C1 segment of cervical spinal cord (tissue), 14 donors: Measurements from ENCODE around the gene TGM2.

Experiments used
- DNase-seq, 14 donors: peaks; one replicate each; lab custom pipeline; 2025; lab: John Stamatoyannopoulos, UW

The TGM2 gene

GRCh38 chr20:38165089-38165965 is at the start of gene TGM2:
TSS of gene TGM2 (minus strand) at chr20:38165270. CDS start at chr20:38165198, 72 bp downstream.
- peak in 4 of 14 donors; percentile 4 to 27 (median 24) for DNase-seq

- DNase-seq = no peak
Measured at GRCh38 chr20:38214256-38215193, 49.5 kb upstream of the TGM2 start.

- DNase-seq = no peak
Measured at GRCh38 chr20:38213607-38213940, 48.5 kb upstream of the TGM2 start.

- DNase-seq = peak in 2 of 14 donors; percentile 21 to 22
Measured at GRCh38 chr20:38212806-38213606, 47.9 kb upstream of the TGM2 start.

GRCh38 chr20:38211200-38212097 is 46.4 kb upstream of the TGM2 start:
- peak in 3 of 14 donors; percentile 24 to 30 (median 24) for DNase-seq

- no peak for DNase-seq
Measured at GRCh38 chr20:38210741-38211140, 45.7 kb upstream of the TGM2 start.

- no peak for DNase-seq
Measured at GRCh38 chr20:38209736-38210405, 44.8 kb upstream of the TGM2 start.

GRCh38 chr20:38209054-38209675 is 44.1 kb upstream of the TGM2 start:
- no peak for DNase-seq

GRCh38 chr20:38208523-38208922 is 43.5 kb upstream of the TGM2 start:
- DNase-seq = no peak

GRCh38 chr20:38208088-38208487 is 43.0 kb upstream of the TGM2 start:
- DNase-seq = no peak

GRCh38 chr20:38207621-38208020 is 42.6 kb upstream of the TGM2 start:
- no peak for DNase-seq

- no peak for DNase-seq
Measured at GRCh38 chr20:38205001-38205400, 39.9 kb upstream of the TGM2 start.

GRCh38 chr20:38203981-38204357 is 38.9 kb upstream of the TGM2 start:
- DNase-seq = no peak

- DNase-seq = no peak
Measured at GRCh38 chr20:38203337-38203980, 38.4 kb upstream of the TGM2 start.

- no peak for DNase-seq
Measured at GRCh38 chr20:38202982-38203293, 37.9 kb upstream of the TGM2 start.

GRCh38 chr20:38202153-38202981 is 37.3 kb upstream of the TGM2 start:
- DNase-seq = no peak

GRCh38 chr20:38201356-38201755 is 36.3 kb upstream of the TGM2 start:
- DNase-seq = no peak

- DNase-seq = no peak
Measured at GRCh38 chr20:38200646-38201045, 35.6 kb upstream of the TGM2 start.
